ENCODE data around the gene ZNF423. TPM values are rescaled to one million over a fixed set of nuclear protein-coding genes. Genes with fewer than 3 reads are reported as not detected.

The ZNF423 gene
- total RNA-seq, 6 experiments from 2014 or later: not detected

DNA sequence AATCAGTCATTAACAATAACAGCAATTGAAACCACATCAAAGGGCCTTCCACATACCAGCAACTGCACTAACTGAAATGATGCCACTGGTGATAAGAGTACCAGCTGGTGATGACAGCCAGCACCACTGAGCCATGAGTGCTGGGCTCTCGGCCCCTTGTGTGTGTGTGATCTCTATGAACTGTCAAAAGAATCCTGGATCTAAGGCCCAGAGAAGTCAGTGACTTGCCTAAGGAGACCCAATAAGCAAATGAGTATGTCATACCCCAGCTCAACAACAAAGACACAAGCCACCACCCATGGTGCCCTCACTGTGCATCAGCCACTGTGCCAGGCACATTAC, 220.9 kb downstream of the ZNF423 start:
- DNase-seq: no peak
- Mint-ChIP-seq H3K4me1 (ENCODE audit: low read depth) (no peaks in the 10 kb centered on the region), H3K27ac (no peak overlapping the region), H3K27me3 (ENCODE audit: insufficient read depth) (peaks cover 7% of the 10 kb centered on the region), H3K4me3 (no peak overlapping the region), H3K9me3 (peaks cover 48% of the 10 kb centered on the region), H3K36me3 (ENCODE audit: low read depth) (peaks cover 6% of the 10 kb centered on the region; the same call in 1 of the 2 replicates)
- TF ChIP-seq, protein P1, sequence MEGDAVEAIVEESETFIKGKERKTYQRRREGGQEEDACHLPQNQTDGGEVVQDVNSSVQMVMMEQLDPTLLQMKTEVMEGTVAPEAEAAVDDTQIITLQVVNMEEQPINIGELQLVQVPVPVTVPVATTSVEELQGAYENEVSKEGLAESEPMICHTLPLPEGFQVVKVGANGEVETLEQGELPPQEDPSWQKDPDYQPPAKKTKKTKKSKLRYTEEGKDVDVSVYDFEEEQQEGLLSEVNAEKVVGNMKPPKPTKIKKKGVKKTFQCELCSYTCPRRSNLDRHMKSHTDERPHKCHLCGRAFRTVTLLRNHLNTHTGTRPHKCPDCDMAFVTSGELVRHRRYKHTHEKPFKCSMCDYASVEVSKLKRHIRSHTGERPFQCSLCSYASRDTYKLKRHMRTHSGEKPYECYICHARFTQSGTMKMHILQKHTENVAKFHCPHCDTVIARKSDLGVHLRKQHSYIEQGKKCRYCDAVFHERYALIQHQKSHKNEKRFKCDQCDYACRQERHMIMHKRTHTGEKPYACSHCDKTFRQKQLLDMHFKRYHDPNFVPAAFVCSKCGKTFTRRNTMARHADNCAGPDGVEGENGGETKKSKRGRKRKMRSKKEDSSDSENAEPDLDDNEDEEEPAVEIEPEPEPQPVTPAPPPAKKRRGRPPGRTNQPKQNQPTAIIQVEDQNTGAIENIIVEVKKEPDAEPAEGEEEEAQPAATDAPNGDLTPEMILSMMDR (IDR thresholded peaks at IDR 0.05): no peak

DNA sequence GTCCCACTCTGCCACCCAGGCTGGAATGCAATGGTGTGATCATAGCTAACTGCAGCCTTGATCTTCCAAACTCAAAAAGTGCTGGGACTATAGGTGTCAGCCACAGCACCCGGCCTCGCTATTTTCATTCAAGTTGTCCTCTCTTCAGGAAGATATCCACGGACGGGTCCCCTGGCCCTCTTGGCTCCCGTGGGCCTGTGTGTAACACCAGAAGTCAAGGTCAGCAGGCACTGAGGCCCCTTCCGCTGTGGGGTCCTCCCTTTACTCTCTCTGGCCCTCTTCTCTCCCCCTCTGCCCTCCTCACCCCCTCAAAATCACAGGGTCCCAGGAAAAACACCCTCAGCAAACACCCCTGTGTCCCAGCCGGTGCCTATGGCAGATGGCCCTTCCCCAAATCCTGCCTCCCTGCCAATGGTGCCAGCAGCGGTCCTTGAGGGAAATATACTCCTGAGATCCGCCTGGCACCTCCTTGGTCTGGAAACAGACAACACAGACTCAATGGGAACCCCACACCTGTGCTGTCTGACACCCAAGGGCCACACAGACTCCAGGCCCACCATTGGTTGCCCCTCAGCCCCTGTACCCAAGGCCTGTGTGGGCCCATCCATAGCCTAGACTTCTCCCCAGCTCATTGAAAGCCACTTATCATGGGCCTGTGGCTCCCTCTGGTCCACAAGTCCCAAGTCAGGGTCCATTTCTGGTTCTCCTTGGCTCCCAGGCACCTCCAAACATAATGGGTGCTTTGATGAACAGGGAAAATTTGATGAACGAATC, 221.5 kb downstream of the ZNF423 start:
- TF ChIP-seq, protein P1 (IDR thresholded peaks at IDR 0.05): no peak
- no peak overlapping the region for H3K27ac Mint-ChIP-seq

DNA sequence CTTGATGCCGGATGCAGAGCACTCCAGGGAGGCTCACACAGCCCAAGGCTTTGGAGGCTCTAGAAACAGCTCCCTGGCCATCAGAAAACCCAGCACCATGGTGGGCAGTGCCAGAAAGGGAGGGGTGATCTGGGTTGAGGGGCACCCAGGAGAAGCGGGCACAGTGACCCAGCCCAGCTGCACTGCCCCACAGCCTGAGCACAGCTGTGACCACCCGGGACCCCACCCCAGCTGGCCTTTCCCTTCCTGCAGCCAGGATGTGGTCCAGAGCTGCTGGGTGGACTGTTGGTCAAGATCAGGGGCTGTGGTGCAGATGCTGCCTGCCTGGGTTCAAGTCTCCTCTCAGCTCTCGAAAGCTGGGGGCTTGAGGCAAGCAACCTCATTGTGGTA, 223.1 kb downstream of the ZNF423 start:
- H3K27me3 Mint-ChIP-seq (ENCODE audit: insufficient read depth): peaks cover 3% of the 10 kb centered on the region
- TF ChIP-seq, protein P1 (IDR thresholded peaks at IDR 0.05): no peak
- H3K36me3 Mint-ChIP-seq (ENCODE audit: low read depth): peaks cover 6% of the 10 kb centered on the region; the same call in 1 of the 2 replicates
- DNase-seq: no peak
- H3K27ac Mint-ChIP-seq: no peak overlapping the region
- H3K4me1 Mint-ChIP-seq (ENCODE audit: low read depth): no peaks in the 10 kb centered on the region
- H3K9me3 Mint-ChIP-seq: peaks cover 36% of the 10 kb centered on the region
- no peak overlapping the region for H3K4me3 Mint-ChIP-seq

More for the DNA sequence above, 221.5 kb downstream of the ZNF423 start:
- peaks cover 7% of the 10 kb centered on the region for H3K27me3 Mint-ChIP-seq (ENCODE audit: insufficient read depth)
- H3K4me3 Mint-ChIP-seq: no peak overlapping the region
- DNase-seq: no peak
- H3K4me1 Mint-ChIP-seq (ENCODE audit: low read depth): no peaks in the 10 kb centered on the region
- H3K9me3 Mint-ChIP-seq: peaks cover 46% of the 10 kb centered on the region
- H3K36me3 Mint-ChIP-seq (ENCODE audit: low read depth): peaks cover 6% of the 10 kb centered on the region; the same call in 1 of the 2 replicates

DNA sequence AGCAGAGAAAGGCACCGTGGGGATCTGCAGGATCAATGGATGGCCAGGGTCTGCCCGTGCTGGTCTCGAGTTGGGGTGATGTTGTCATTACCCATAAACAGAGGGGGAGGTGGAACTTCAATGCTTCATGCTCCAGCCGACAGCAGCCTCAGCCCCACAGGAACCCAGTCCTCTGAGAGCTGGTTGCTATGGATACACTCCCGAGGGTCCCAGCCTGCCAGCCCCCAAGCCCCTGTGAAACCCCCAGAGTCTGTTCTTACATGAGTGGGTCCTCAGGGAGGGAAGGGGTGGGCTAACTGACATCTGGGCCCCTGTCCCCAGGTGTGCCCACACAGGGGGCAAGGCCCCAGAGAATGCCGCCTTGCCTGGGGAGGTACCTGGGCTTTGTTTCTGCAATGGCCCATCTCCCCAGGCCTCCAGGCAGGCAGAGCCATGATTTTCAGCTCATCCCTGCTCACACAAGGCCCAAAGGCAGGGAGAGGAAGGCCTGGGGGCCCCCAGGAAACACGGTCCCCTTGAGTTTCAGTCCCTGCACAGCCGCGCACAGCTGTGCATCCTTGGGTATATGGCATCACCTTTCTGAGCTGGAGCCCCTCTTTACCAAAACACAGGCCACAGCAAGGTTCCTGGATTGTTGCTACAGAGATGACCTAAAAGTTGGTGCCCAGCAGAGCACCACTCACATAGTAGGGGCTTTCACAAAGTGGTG, 223.7 kb downstream of the ZNF423 start:
- Mint-ChIP-seq H3K27ac (no peak overlapping the region), H3K9me3 (peaks cover 30% of the 10 kb centered on the region), H3K4me1 (ENCODE audit: low read depth) (no peaks in the 10 kb centered on the region), H3K36me3 (ENCODE audit: low read depth) (peaks cover 3% of the 10 kb centered on the region; the same call in 1 of the 2 replicates), H3K27me3 (ENCODE audit: insufficient read depth) (peaks cover 3% of the 10 kb centered on the region), H3K4me3 (no peak overlapping the region)
- TF ChIP-seq, protein P1 (IDR thresholded peaks at IDR 0.05): no peak
- no peak for DNase-seq

DNA sequence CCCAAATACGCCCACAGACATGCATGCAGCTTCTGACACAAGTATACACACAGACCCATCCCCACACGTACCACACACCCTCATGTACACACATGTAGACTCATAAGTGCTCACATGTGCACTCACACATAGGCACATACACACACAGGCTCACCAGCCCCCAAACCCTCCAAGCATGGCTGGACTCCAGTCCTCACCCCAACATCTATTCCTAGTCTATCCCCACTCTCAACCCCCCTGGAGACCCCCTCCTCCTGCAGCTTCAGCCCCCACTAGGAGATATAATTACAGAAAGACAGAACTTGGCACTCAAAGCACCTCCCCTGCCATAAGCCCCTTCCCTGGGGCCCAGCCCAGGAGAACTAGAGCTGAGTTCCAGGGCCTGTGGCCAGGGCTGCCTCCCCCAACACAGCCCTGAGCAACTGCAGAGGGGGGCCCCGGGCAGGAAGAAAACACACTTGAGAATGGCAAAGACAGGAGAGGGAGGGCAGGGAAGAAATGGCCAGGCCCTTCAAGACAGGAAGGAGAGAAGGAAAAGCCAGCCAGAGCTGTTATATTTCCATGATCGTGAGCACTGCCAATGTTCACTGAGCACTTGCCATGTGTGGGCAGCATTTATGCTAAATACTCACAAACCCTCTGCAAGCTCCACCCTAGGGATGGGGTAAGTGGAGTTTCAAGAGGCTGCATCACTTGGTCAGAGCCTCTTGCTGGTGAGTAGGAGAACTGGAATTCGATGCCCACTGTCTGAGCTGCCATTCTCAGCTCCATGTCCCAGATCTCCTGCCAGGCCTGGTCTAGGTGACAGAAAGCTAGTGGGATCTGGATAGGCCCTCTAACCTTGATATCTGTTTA, 224.5 kb downstream of the ZNF423 start:
- TF ChIP-seq, protein P1 (IDR thresholded peaks at IDR 0.05): no peak
- Mint-ChIP-seq H3K27ac (no peak overlapping the region), H3K4me1 (ENCODE audit: low read depth) (no peaks in the 10 kb centered on the region), H3K27me3 (ENCODE audit: insufficient read depth) (peaks cover 2% of the 10 kb centered on the region; the same call in 1 of the 2 replicates), H3K4me3 (no peak overlapping the region), H3K9me3 (peaks cover 23% of the 10 kb centered on the region), H3K36me3 (ENCODE audit: low read depth) (no peaks in the 10 kb centered on the region)
- no peak for DNase-seq
